ENCODE measurements around the gene NELL2.

GRCh38 chr12:44546060-44546459, 330.1 kb downstream of the NELL2 start:
- TF ChIP-seq FOXP2 (optimal IDR thresholded peaks at IDR 0.05; ENCODE audit: control extremely low read depth, extremely low read length, insufficient read depth) (no peak), EZH2 (IDR thresholded peaks at IDR 0.05) (no peak)

Data from SK-N-MC (cell line).